Measurements from ENCODE around the gene MRAP2.

MRAP2 gene

DNA sequence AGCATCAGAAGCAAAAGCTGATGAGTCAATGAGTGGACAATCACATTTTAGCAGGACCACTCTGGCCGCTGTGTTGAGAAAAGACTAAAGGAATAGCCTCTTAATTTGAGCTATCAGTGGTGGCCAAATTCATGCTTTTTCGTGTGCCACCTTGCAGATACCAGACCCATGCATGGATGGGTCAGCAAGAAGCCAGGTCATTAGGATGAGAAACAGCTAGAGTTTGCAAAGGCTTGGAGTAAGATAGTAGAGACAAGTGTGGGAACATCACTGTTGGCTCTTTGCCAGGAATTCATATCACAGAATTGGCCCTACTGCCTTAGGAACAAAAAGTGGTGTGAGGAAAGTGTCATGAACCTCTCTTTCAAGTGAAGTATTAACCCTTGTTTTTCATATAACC is 25.5 kb downstream of the MRAP2 start:
- no peaks in the 10 kb centered on the region for H3K4me1 ChIP-seq (ENCODE audit: insufficient read depth, poor library complexity, severe bottlenecking)
- H3K27me3 ChIP-seq (ENCODE audit: insufficient read depth, poor library complexity, severe bottlenecking) = no peaks in the 10 kb centered on the region
- no peaks in the 10 kb centered on the region for H3K9me3 ChIP-seq (ENCODE audit: severe bottlenecking)
- no peaks in the 10 kb centered on the region for H3K36me3 ChIP-seq (ENCODE audit: low read depth)
- ATAC-seq (ENCODE audit: low read depth) (no peak), DNase-seq (ENCODE audit: low spot score) (no peak)
- TF ChIP-seq, protein P1, sequence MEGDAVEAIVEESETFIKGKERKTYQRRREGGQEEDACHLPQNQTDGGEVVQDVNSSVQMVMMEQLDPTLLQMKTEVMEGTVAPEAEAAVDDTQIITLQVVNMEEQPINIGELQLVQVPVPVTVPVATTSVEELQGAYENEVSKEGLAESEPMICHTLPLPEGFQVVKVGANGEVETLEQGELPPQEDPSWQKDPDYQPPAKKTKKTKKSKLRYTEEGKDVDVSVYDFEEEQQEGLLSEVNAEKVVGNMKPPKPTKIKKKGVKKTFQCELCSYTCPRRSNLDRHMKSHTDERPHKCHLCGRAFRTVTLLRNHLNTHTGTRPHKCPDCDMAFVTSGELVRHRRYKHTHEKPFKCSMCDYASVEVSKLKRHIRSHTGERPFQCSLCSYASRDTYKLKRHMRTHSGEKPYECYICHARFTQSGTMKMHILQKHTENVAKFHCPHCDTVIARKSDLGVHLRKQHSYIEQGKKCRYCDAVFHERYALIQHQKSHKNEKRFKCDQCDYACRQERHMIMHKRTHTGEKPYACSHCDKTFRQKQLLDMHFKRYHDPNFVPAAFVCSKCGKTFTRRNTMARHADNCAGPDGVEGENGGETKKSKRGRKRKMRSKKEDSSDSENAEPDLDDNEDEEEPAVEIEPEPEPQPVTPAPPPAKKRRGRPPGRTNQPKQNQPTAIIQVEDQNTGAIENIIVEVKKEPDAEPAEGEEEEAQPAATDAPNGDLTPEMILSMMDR (IDR thresholded peaks at IDR 0.05; ENCODE audit: poor library complexity, severe bottlenecking) = no peak
- no peak overlapping the region for H3K4me3 ChIP-seq (ENCODE audit: severe bottlenecking)
- no peak overlapping the region for H3K27ac ChIP-seq (ENCODE audit: poor library complexity, severe bottlenecking)

DNA sequence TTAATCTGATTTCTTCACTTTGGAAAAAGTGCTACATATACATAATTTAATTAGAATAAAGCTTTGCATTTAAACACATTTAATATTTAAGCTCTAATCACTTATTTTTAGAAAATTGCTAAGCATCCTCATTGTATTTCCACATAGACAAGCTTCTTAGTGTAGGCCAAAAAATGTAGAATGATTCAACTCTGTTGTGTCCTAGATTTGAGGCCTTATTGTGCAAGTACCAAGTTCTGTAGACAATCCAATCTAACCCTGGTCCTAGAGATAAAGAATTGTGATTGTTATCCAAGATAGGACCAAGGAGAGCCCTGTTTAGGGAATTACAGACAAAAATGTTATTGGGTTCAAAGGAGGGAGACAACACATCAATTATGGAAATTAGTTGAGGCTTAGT is 27.6 kb downstream of the MRAP2 start:
- ATAC-seq (ENCODE audit: low read depth) (no peak), DNase-seq (ENCODE audit: low spot score) (no peak)
- TF ChIP-seq, protein P1 (IDR thresholded peaks at IDR 0.05; ENCODE audit: poor library complexity, severe bottlenecking) = no peak
- no peaks in the 10 kb centered on the region for H3K9me3 ChIP-seq (ENCODE audit: severe bottlenecking)
- no peaks in the 10 kb centered on the region for H3K36me3 ChIP-seq (ENCODE audit: low read depth)
- peaks cover 7% of the 10 kb centered on the region for H3K4me1 ChIP-seq (ENCODE audit: insufficient read depth, poor library complexity, severe bottlenecking)
- H3K4me3 ChIP-seq (ENCODE audit: severe bottlenecking) = no peak overlapping the region
- no peak overlapping the region for H3K27ac ChIP-seq (ENCODE audit: poor library complexity, severe bottlenecking)
- H3K27me3 ChIP-seq (ENCODE audit: insufficient read depth, poor library complexity, severe bottlenecking) = no peaks in the 10 kb centered on the region

DNA sequence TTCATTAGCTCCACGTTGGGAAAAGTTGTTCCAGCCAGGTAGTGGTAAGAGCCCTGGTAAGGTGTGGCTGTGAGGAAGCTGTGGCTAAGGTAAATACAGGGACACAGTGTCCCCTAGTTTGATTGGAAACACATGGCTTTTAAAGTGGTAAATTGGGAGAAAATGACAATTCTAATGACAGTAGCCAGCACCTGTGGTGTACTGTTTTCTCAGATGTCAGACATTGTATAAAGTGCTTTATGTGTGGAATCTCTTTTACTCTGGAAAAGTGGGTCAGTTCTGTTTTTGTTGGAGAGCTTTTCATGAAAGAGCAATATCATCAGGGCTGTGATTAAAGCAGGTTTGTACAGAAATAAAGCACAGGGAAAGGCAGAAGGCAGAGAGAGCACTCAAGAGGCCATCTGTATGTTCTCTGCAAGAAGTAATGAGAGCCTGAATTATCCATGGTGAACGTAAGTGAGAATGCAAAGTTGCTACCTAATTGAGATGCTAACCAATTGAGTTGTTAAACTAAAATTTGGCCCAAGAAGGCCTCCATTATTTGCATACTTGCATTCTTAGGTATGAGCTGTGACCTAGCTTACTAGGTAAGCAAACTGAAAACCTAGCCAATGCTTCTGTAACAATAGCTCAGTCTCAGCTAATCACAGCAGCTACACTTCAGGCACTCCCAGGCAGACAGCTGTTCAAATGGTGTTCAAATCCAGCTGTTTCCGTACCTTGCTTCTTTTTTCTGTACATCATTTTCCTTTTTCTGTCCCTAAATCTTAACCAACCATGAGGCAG is 28.2 kb downstream of the MRAP2 start:
- Histone ChIP-seq H3K27ac (ENCODE audit: poor library complexity, severe bottlenecking) (no peak overlapping the region), H3K4me1 (ENCODE audit: insufficient read depth, poor library complexity, severe bottlenecking) (peaks cover 10% of the 10 kb centered on the region), H3K36me3 (ENCODE audit: low read depth) (no peaks in the 10 kb centered on the region), H3K4me3 (ENCODE audit: severe bottlenecking) (no peak overlapping the region), H3K27me3 (ENCODE audit: insufficient read depth, poor library complexity, severe bottlenecking) (no peaks in the 10 kb centered on the region), H3K9me3 (ENCODE audit: severe bottlenecking) (no peaks in the 10 kb centered on the region)
- no peak for ATAC-seq (ENCODE audit: low read depth)
- DNase-seq (ENCODE audit: low spot score) = no peak
- TF ChIP-seq, protein P1 (IDR thresholded peaks at IDR 0.05; ENCODE audit: poor library complexity, severe bottlenecking) = no peak

DNA sequence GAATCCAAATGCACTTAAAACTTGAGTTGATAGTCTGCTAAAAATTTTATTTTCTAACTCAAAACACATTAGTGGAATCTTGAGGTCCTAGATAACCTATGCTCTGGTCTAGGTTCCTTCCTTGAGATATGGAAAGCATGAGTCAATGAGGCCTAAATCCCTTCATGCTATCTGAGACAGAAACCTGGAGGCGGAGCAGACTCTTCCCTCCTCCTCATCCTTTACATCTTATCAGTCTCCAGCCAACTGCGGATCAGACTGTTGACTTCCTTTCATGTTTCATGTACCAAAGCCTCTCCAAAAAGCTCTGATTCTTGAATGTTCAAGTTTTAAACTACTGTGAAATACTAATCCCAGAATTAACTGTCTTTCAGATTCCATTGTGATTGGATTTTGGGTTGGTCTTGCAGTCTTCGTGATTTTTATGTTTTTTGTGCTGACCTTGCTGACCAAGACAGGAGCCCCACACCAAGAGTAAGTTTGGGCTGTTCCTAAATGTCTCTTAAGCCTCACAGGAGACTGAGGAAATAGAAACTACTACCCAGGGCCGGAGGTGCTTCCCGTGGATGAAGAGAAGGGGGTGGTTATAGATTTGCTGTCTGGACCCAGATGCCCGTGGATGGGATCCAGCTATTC is 29.1 kb downstream of the MRAP2 start:
- H3K36me3 ChIP-seq (ENCODE audit: low read depth) = no peaks in the 10 kb centered on the region
- no peaks in the 10 kb centered on the region for H3K27me3 ChIP-seq (ENCODE audit: insufficient read depth, poor library complexity, severe bottlenecking)
- no peak overlapping the region for H3K27ac ChIP-seq (ENCODE audit: poor library complexity, severe bottlenecking)
- no peaks in the 10 kb centered on the region for H3K9me3 ChIP-seq (ENCODE audit: severe bottlenecking)
- TF ChIP-seq, protein P1 (IDR thresholded peaks at IDR 0.05; ENCODE audit: poor library complexity, severe bottlenecking) = no peak
- H3K4me3 ChIP-seq (ENCODE audit: severe bottlenecking) = no peak overlapping the region
- DNase-seq (ENCODE audit: low spot score) (no peak), ATAC-seq (ENCODE audit: low read depth) (no peak)
- H3K4me1 ChIP-seq (ENCODE audit: insufficient read depth, poor library complexity, severe bottlenecking) = peaks cover 10% of the 10 kb centered on the region
